ENCODE measurements around the gene GJA3.
A peak's percentile ranks its signal among the peaks of the same experiment; 100 is the strongest.

The GJA3 gene

GRCh38 chr13:20160306-20161274 is at the start of gene GJA3:
TSS of gene GJA3 (minus strand) at chr13:20161052. CDS start at chr13:20143288, 17,764 bp downstream.
- DNase-seq = no peak

DNA sequence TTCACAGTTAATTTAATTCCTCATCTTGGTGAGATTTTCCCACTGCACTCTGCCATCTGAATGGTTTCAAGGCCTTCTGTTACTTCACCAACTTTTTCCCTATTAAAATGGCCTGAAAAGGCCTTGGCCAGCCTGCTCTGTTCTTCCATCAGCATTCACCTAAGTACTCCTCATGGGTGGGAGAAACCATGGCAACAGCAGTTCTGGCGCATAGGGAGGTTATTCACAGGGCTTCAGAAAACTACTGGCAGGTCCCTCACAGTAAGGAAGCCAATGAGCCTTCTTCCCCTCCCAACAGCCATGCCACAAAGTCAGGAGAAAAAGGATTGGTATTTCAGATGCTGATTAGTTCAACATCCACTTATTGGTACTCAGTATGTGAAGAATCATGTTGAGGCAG is 49.1 kb upstream of the GJA3 start:
- DNase-seq = no peak

DNA sequence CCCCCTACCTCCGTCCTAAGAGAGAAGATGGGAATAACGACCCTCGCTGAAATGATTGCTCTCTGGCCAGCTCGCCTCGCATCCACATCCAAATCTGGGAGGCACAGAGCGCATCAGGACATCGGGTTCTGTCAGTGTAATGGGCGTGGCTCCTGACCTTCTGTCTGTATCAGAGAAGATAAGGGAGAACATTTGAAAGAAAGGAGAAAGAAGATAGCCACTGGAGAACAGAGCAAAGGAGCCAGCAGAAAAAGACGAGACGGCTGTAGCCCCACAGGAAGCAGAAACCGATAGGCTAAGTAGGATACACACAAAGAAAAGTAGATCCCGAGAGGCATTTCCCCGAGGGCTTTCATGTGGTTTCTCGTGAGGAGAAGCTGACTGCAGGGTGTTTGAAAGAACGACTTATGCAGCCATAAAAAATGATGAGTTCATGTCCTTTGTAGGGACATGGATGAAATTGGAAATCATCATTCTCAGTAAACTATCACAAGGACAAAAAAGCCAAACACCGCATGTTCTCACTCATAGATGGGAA is 45.9 kb upstream of the GJA3 start:
- DNase-seq = no peak

GRCh38 chr13:20206065-20206697 is 45.3 kb upstream of the GJA3 start:
- DNase-seq = no peak

- DNase-seq = no peak
Measured at GRCh38 chr13:20198781-20199180, 37.9 kb upstream of the GJA3 start.

- peak; percentile 11 to 32 for DNase-seq
Measured at GRCh38 chr13:20197361-20197834, 36.5 kb upstream of the GJA3 start.

- no peak for DNase-seq
Measured at GRCh38 chr13:20195801-20196200, 34.9 kb upstream of the GJA3 start.

DNA sequence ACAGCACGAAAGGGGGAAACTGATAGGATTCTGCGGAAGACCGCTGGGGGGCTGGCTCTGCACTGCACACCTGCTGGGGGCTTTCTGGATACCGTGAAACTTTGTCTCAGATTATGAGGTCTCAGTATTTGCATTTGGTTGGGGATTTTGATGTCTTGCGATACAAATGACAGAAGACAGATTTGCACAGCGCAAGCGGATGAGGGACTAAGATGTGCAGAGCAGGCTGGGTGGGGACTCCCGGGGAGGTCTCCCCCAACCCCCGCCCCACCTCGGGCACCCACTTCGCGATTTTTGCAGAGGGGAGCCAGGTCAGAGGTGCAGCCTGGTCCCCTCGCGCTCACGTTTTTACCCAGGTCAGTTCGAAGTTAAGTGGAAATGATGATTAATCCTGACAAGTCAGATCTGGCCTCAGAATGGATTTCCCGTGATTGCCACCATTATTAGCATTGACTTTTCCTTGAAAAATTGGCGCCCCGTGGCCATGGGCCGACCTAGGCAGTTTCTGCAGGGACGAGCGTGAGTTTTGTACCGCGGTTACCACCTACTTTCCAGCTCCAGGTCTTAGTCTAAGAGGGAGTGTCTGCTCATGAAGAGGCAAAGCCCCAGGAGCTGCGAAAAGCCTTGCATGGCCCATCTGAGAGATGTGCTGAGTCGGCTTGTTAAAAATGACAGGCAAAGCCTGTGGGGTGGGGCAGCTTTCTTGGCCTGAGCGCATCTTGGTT is 33.2 kb upstream of the GJA3 start:
- no peak for DNase-seq

DNA sequence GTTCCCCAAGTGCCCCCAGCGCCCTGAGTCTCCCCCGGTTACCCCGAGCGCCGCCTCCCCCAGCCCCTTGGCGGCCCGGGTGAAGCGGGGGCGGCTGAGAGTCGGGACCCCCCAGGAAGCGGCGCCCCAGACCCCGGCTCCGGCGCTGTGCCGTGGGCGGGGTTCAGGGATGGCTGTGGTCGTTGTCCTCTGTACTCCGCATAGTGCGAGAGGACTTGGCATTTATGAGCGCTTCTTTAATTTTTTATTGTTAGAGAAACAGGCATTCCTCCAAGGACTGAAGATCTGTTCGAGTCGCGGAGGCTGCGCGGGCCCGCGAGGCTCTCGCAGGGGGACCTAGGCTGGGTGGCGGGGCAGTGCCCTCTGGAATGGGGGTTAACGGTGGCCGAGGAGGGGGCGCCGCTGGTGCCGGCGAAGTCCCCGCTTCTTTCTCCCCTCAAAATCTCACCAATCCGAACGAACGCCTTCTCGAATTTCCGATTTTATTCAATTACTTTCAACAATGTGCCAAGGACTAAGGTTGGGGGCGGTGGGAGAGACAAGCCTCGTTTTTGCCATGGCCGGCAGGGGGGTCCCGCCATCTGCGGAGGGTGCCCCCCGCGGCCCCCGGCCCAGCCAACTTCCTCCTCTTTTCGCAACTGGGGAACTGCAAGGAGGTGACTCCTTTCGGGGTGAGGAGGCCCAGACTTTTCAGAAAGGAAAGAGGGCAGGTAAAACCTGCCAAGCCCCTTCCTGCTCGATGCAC is 32.5 kb upstream of the GJA3 start:
- DNase-seq = no peak

DNA sequence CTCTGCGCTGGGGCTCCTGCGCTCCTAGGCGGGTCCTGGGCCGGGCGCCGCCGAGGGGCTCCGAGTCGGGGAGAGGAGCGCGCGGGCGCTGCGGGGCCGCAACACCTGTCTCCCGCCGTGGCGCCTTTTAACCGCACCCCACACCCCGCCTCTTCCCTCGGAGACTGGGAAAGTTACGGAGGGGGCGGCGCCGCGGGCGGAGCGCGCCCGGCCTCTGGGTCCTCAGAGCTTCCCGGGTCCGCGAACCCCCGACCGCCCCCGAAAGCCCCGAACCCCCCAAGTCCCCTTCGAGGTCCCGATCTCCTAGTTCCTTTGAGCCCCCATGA is 31.9 kb upstream of the GJA3 start, which contains the start of gene GJB2:
Gene GJB2, minus strand, starts transcription at position 103 of the 326 bp plus-strand sequence. CDS start 3,357 bp downstream, outside the sequence.
- DNase-seq = no peak

DNA sequence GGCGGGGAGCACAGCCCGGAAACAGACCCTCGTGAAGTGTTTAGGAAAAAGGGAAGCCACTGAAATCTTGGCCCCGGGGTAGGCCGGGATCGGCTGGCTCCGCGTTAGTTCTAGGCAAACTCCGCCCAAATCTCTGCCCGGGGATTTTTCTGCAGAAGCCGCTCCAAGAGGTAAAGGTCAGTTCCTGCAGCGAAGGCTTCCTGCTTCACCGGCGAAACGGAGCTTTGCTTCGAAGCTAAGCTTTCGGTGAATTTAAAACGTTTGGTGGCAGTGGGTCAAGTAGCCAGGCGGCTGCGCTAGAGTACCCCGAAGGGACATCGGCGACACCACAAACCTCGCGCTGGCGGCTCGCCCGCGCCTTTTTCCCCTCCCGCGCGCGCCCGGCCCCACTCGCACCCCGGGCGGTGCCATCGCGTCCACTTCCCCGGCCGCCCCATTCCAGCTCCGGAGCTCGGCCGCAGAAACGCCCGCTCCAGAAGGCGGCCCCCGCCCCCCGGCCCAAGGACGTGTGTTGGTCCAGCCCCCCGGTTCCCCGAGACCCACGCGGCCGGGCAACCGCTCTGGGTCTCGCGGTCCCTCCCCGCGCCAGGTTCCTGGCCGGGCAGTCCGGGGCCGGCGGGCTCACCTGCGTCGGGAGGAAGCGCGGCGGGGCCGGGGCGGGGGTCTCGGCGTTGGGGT is 31.4 kb upstream of the GJA3 start:
- DNase-seq = no peak

DNA sequence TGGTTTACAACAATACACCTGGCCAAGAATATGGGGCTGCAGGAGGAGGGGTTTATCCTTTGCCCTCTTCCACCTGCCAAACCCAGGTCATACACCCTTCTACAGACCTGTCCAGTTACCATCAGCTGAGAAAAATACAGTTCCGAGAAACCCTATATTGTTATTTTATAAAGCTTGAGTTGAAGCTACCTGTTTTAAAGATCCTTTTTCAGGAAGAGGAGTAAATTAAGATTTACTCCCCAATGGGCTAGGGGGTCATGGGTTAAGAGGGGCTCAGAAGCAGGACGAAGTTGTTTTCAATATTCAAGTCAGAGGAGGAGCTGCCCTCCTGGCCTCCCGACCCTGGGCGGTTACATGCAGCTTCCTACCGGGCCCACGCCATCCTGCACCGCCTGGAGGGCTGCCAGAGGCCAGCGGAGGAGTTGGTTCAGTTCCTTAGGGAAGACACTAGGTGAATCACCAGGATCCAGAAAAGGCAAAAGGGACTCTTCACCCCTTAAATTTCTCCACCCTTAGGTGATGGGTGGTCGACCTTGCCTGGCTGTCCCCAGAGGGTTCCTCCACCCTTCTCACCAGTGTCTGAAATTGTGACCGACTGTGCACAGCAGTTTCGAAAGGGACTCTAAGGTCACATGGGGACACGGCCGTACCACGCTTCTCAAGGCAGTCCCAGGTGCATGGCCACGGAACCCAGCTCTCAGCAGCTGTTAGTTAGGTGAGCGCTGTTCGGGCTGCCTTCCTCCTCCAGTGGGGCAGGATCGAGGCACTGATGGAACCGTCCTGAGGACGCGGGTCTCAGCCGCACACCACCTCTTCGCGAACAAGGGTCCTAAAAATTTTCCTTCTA is 30.7 kb upstream of the GJA3 start:
- no peak for DNase-seq

DNA sequence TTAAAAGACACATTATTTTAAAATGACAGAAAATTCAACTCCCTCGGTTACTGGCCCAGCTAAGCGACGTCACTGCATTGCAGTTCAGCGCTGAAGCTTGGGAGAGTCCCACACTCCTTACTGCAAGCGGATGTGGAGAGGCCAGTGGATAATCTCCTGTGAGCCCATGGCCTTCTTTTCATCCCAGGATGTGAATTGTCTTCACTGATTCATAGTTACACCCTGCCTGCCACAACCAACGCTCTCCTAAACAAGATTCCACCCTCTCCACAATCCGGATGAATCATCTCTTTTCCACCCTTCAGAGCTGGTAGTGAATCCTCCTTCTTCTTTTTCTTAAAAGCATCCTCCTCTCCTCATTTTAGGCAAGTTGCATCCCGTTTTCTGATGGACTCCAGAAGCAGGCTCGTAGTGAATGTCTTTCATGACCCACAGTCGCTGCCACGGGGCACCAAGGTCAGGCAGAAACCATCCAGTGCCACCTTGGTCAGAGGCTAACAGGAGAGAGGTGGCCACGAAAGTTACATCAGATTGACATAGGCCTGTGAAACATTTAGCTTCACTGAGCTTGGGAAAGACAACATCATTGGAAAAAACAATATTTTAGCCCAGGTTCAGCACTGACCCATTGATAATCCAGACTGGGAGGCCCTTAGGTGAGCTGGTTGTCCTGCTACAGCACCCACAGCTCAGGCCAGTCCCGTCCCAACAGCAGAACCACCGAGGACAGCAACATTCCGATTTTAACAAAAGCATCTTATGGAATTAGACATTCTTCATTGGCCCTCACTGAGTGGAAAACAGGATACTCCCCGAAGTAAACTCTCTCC is 29.8 kb upstream of the GJA3 start:
- no peak for DNase-seq

DNA sequence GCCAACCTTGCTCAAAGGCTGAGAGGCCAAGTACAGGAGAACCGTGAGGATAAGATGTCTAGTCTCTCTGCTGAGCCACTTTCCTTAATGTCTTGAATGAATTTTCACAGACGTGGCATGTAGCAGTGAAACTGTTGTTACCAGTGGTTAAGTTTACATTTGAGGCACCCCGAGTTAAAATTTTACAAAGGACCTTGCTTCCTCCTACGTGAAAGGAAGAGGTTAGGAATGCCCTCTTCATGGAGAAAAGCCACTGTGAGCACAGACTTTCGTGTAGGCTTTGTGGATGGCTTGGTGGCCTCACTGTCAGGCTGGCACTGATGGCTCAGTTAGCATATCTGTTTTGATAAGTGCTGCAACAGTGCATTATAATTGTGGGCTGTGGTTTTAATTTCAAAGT is 29.2 kb upstream of the GJA3 start:
- DNase-seq = no peak

- no peak for DNase-seq
Measured at GRCh38 chr13:20188667-20189553, 28.1 kb upstream of the GJA3 start.

DNA sequence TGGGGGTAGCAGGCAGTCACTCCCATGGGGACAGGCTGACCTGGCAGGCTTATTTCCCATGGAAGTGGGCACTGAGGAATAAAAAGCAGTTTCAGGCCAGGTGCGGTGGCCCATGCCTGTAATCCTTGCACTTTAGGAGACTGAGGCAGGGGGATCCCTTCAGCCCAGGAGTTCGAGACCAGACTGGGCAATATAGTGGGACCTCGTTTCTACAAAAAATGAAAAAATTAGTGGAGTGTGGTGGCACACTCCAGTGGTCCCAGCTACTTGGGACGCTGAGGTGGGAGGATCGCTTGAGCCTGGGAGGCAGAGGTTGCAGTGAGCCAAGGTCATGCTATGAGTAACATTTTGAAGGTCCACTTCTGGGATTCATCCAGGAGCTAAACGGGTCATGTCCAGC is 25.9 kb upstream of the GJA3 start:
- no peak for DNase-seq

- no peak for DNase-seq
Measured at GRCh38 chr13:20185366-20186056, 24.7 kb upstream of the GJA3 start.

GRCh38 chr13:20182231-20182846 is 21.5 kb upstream of the GJA3 start:
- DNase-seq = peak; percentile 47 to 70

Data from SHP77 (cell line).